Spleen (tissue), 11 donors: ENCODE results near the gene TRIM47. TPM values are rescaled to one million over a fixed set of nuclear protein-coding genes. Genes with fewer than 3 reads are reported as not detected.

ENCODE experiments used
- DNase-seq: peaks from one replicate; pipeline ENCODE4 v3.0.0-alpha.2; 2020
- H3K27ac ChIP-seq, 8 donors: fragments of 200-600 bp; sonication (generic) in 7 of 8; 1 replicate in 4 of 8; 2 replicates in 4 of 8; pipeline versions ENCODE4 v1.5.0 to v1.8.0; 2016 to 2021; ENCODE audit warnings: inconsistent platforms in 4 of 8, mild to moderate bottlenecking in 4 of 8, moderate library complexity in 1 of 8
- H3K27me3 ChIP-seq, 7 donors: fragments of 200-600 bp; sonication (generic) in 6 of 7; replicated peaks in 1 of 7; 1 replicate in 4 of 7; 2 replicates in 3 of 7; pipeline versions ENCODE4 v1.5.0 to v1.8.0; 2016 to 2021; ENCODE audit warnings: inconsistent platforms in 3 of 7, mild to moderate bottlenecking in 1 of 7
- H3K36me3 ChIP-seq, 6 donors: fragments of 200-600 bp; sonication (generic) in 5 of 6; 1 replicate in 4 of 6; 2 replicates in 2 of 6; pipeline versions ENCODE4 v1.5.0 to v1.8.0; 2016 to 2021; ENCODE audit warnings: inconsistent platforms in 2 of 6
- H3K4me1 ChIP-seq, 6 donors: fragments of 200-600 bp; sonication (generic) in 5 of 6; 1 replicate in 3 of 6; 2 replicates in 3 of 6; pipeline versions ENCODE4 v1.5.0 to v1.8.0; 2016 to 2021; ENCODE audit warnings: inconsistent platforms in 3 of 6
- H3K4me3 ChIP-seq, 8 donors: fragments of 200-600 bp; sonication (generic) in 7 of 8; 1 replicate in 4 of 8; 2 replicates in 4 of 8; pipeline versions ENCODE4 v1.5.0 to v1.8.0; 2016 to 2021; ENCODE audit warnings: inconsistent platforms in 4 of 8, mild to moderate bottlenecking in 4 of 8, moderate library complexity in 2 of 8
- H3K9me3 ChIP-seq, 8 donors: fragments of 200-600 bp; sonication (generic) in 7 of 8; 1 replicate in 4 of 8; 2 replicates in 4 of 8; pipeline versions ENCODE4 v1.5.0 to v1.8.0; 2016 to 2021; ENCODE audit warnings: inconsistent platforms in 4 of 8
- CTCF ChIP-seq, 11 experiments: fragments of 200-600 bp in 7 of 11; fragments of 450-650 bp in 4 of 11; sonication (generic) in 4 of 11; IDR thresholded peaks in 8 of 11; conservative IDR thresholded peaks in 3 of 11; 1 replicate in 7 of 11; 2 replicates in 4 of 11; pipeline versions ENCODE4 v1.4.0 to v1.8.0; 2016 to 2021; ENCODE audit warnings: antibody characterized with exemption in 11 of 11, inconsistent platforms in 4 of 11, mild to moderate bottlenecking in 1 of 11
- POLR2A ChIP-seq, 3 donors: fragments of 450-650 bp; IDR thresholded peaks; one replicate each; pipeline ENCODE4 v1.5.1; 2017; ENCODE audit warnings: antibody characterized with exemption in 3 of 3, mild to moderate bottlenecking in 1 of 3
- POLR2AphosphoS5 ChIP-seq, 3 donors: sonication (generic); formaldehyde crosslinking; IDR thresholded peaks; one replicate each; pipeline ENCODE4 v1.5.1; 2017; ENCODE audit warnings: antibody characterized with exemption in 3 of 3
- WGBS, 5 donors: extraction: QIAGEN DNeasy Blood & Tissue Kit in 3 of 5; methylation state at CpG; one replicate each; pipeline versions ENCODE4 v1.1.5 to v1.1.7; 2013 to 2018; 5-methylcytosine and 5-hydroxymethylcytosine counted together
- intact Hi-C: fragments of 100-400 bp; cut with DNase I; formaldehyde crosslinking; loops from one replicate; pipeline ENCODE4 v1.15.0; 2023; ENCODE audit warnings: low total_unique reads
- polyA plus RNA-seq, 3 donors: library from polyadenylated mRNA; stranded (reverse); fragments of 200-250 nt; gene quantifications; one replicate each; pipeline ENCODE4 v1.2.1, GENCODE V29; 2013
- total RNA-seq, 7 donors: library from RNA; depleted of rRNA in 3 of 7; stranded (reverse); fragments of >200 nt in 3 of 7; fragmentation: NEBNext Ultra II Directional in 4 of 7; extraction: Animal tissue kit (Norgen Biotek cat#: 25700) in 4 of 7; gene quantifications; one replicate each; pipeline versions ENCODE4 v1.1.0 to v1.2.1, GENCODE V29; 2016 to 2021
- donor health status: healthy with polysubstance abuse.
- donor health status: DM: no; HTN: no; CAD: no; lungs with moderate emphysema.
- donor health status: DM: no; HTN: no; CAD: no.
- donor health status: Bipolar disorder and iron deficiency.
- donor health status: healthy.
- donor health status: DM: no; HTN: no; CAD: no.
- donor health status: DM: yes; HTN: yes; CAD: no.

TRIM47 gene
- total and polyA plus RNA-seq, 10 donors, result 28.1 to 73.8 (median 38.3) TPM

GRCh38 chr17:75845058-75845711, 33.2 kb downstream of the TRIM47 start:
- Histone ChIP-seq H3K4me1 (peaks cover 53 to 100% (median 87%) of the 10 kb centered on the region in 6 donors), H3K36me3 (peaks cover 2 to 76% (median 57%) of the 10 kb centered on the region in 6 donors), H3K9me3 (no peaks in the 10 kb centered on the region), H3K27ac (peak overlapping the region; percentile 57 to 98 (median 96)), H3K27me3 (no peaks in the 10 kb centered on the region), H3K4me3 (peak overlapping the region in 5 of 8 donors; percentile 54 to 80 (median 60))
- TF ChIP-seq CTCF (IDR thresholded peaks at IDR 0.05 in 8 of 11, conservative IDR thresholded peaks at IDR 0.05 in 3 of 11) (peak; percentile 76 to 99 (median 93)), POLR2AphosphoS5 (IDR thresholded peaks at IDR 0.05) (peak; percentile 80 to 86 (median 85)), POLR2A (IDR thresholded peaks at IDR 0.05) (no peak)
- peak; percentile 94 for DNase-seq
- intact Hi-C loops, result loop anchor here (5.0 kb wide), 1 partner anchor 68 kb away; a partner anchor contains a TSS
- 21 to 29% (median 25%) methylated on average over 9 to 21 of the region's 21 CpGs for WGBS, 5 donors

- peak overlapping the region; percentile 57 to 98 (median 96) for H3K27ac ChIP-seq
- 3 to 27% (median 9%) methylated on average over 3 to 14 of the region's 14 CpGs for WGBS, 5 donors
- peaks cover 53 to 100% (median 83%) of the 10 kb centered on the region in 6 donors for H3K4me1 ChIP-seq
Measured at GRCh38 chr17:75844530-75845057, 33.8 kb downstream of the TRIM47 start.

GRCh38 chr17:75843577-75844529, 34.5 kb downstream of the TRIM47 start, which contains the start of gene UNC13D:
Gene UNC13D, minus strand, starts transcription at chr17:75844404. Its CDS starts 67 bp downstream, at chr17:75844337.
- Histone ChIP-seq H3K9me3 (no peaks in the 10 kb centered on the region), H3K4me3 (peak within 1 kb of the TSS; percentile 35 to 80 (median 58)), H3K4me1 (peaks cover 51 to 100% (median 78%) of the 10 kb centered on the region in 6 donors), H3K27me3 (no peaks in the 10 kb centered on the region), H3K27ac (peak within 1 kb of the TSS; percentile 57 to 98 (median 96)), H3K36me3 (peaks cover 2 to 76% (median 57%) of the 10 kb centered on the region in 6 donors)
- intact Hi-C loops, result no loop called here
- 6 to 13% (median 9%) methylated on average over 18 to 35 of the region's 35 CpGs for WGBS, 5 donors
- peak; percentile 90 to 91 (median 91) for TF ChIP-seq POLR2AphosphoS5 (IDR thresholded peaks at IDR 0.05)
- no peak for TF ChIP-seq CTCF (IDR thresholded peaks at IDR 0.05 in 8 of 11, conservative IDR thresholded peaks at IDR 0.05 in 3 of 11)
- DNase-seq, result peak; percentile 95

More at GRCh38 chr17:75844530-75845057, 33.8 kb downstream of the TRIM47 start:
- TF ChIP-seq POLR2AphosphoS5 (IDR thresholded peaks at IDR 0.05), result peak in 2 of 3 donors; percentile 2 to 11
- no peak for TF ChIP-seq POLR2A (IDR thresholded peaks at IDR 0.05)
- Histone ChIP-seq H3K4me3 (peak overlapping the region; percentile 35 to 80 (median 58)), H3K36me3 (peaks cover 2 to 76% (median 57%) of the 10 kb centered on the region in 6 donors), H3K9me3 (no peaks in the 10 kb centered on the region), H3K27me3 (no peaks in the 10 kb centered on the region)
- peak; percentile 91 for DNase-seq
- intact Hi-C loops, result loop anchor here (5.0 kb wide), 1 partner anchor 67 kb away; a partner anchor contains a TSS

GRCh38 chr17:75842963-75843576, 35.3 kb downstream of the TRIM47 start:
- peak overlapping the region; percentile 57 to 98 (median 96) for H3K27ac ChIP-seq
- WGBS, 5 donors, result 0 to 60% (median 37%) methylated on average over 1 to 22 of the region's 22 CpGs
- intact Hi-C loops, result no loop called here
- H3K9me3 ChIP-seq, result no peaks in the 10 kb centered on the region
- H3K27me3 ChIP-seq, result no peaks in the 10 kb centered on the region
- peak overlapping the region; percentile 35 to 80 (median 58) for H3K4me3 ChIP-seq
- peaks cover 2 to 76% (median 55%) of the 10 kb centered on the region in 6 donors for H3K36me3 ChIP-seq
- TF ChIP-seq CTCF (IDR thresholded peaks at IDR 0.05 in 8 of 11, conservative IDR thresholded peaks at IDR 0.05 in 3 of 11) (peak in 1 of 11 experiments; percentile 15), POLR2A (IDR thresholded peaks at IDR 0.05) (no peak), POLR2AphosphoS5 (IDR thresholded peaks at IDR 0.05) (no peak)
- DNase-seq, result peak; percentile 85
- peaks cover 45 to 100% (median 76%) of the 10 kb centered on the region in 6 donors for H3K4me1 ChIP-seq
